Stimulated activated CD4-positive, alpha-beta T cell treated with anti-CD3 and anti-CD28 coated beads, Interleukin-2, amount 100 ng/mL, for 4 hours (primary cell): ENCODE measurements around the gene FKBP15.
A peak's percentile ranks its signal among the peaks of the same experiment; 100 is the strongest.
"Not testable (repeated sequence)": the region's sequence is repeated elsewhere in the genome, so short reads cannot be mapped to it uniquely, and the experiment has no call there.

Source experiments
- DNase-seq: peaks from one replicate; pipeline ENCODE4 v3.0.0-alpha.2; 2020; ENCODE audit warnings: low read depth

Gene FKBP15

GRCh38 chr9:113221003-113221799 lies at the start of gene FKBP15, which contains the start of gene SLC31A1:
TSS of gene FKBP15 (minus strand) at chr9:113221277. CDS start at chr9:113221243, 34 bp downstream.
TSS of gene SLC31A1 (plus strand) at chr9:113221544. CDS start at chr9:113256149, 34,605 bp downstream.
- peak; percentile 95 for DNase-seq

GRCh38 chr9:113269871-113270270 lies 48.8 kb upstream of the FKBP15 start:
- DNase-seq = no peak

GRCh38 chr9:113269355-113269754 lies 48.3 kb upstream of the FKBP15 start:
- no peak for DNase-seq

GRCh38 chr9:113267911-113268566 lies 47.0 kb upstream of the FKBP15 start:
- no peak for DNase-seq

GRCh38 chr9:113266174-113266573 lies 45.1 kb upstream of the FKBP15 start:
- no peak for DNase-seq

- DNase-seq = no peak
Observed at GRCh38 chr9:113261917-113262671, 41.0 kb upstream of the FKBP15 start.

GRCh38 chr9:113258282-113258681 lies 37.2 kb upstream of the FKBP15 start:
- no peak for DNase-seq

- DNase-seq = no peak
Observed at GRCh38 chr9:113257863-113258262, 36.8 kb upstream of the FKBP15 start.

GRCh38 chr9:113255438-113255837 lies 34.4 kb upstream of the FKBP15 start:
- DNase-seq = no peak

GRCh38 chr9:113254991-113255390 lies 33.9 kb upstream of the FKBP15 start:
- DNase-seq = no peak

- DNase-seq = no peak
Observed at GRCh38 chr9:113250807-113251206, 29.7 kb upstream of the FKBP15 start.

GRCh38 chr9:113249661-113250060 lies 28.6 kb upstream of the FKBP15 start:
- DNase-seq = not testable (repeated sequence)

GRCh38 chr9:113247640-113248039 lies 26.6 kb upstream of the FKBP15 start:
- no peak for DNase-seq

- no peak for DNase-seq
Observed at GRCh38 chr9:113246928-113247327, 25.9 kb upstream of the FKBP15 start.

- no peak for DNase-seq
Observed at GRCh38 chr9:113245894-113246293, 24.8 kb upstream of the FKBP15 start.

- DNase-seq = no peak
Observed at GRCh38 chr9:113244556-113244955, 23.5 kb upstream of the FKBP15 start.

GRCh38 chr9:113241161-113241560 lies 20.1 kb upstream of the FKBP15 start:
- no peak for DNase-seq

GRCh38 chr9:113238859-113239232 lies 17.8 kb upstream of the FKBP15 start:
- DNase-seq = no peak

- no peak for DNase-seq
Observed at GRCh38 chr9:113238202-113238858, 17.3 kb upstream of the FKBP15 start.

- no peak for DNase-seq
Observed at GRCh38 chr9:113237026-113237425, 15.9 kb upstream of the FKBP15 start.

- DNase-seq = not testable (repeated sequence)
Observed at GRCh38 chr9:113235701-113236255, 14.7 kb upstream of the FKBP15 start.

GRCh38 chr9:113231701-113232100 lies 10.6 kb upstream of the FKBP15 start:
- no peak for DNase-seq
